Transverse colon (tissue), 4 donors: ENCODE data around the gene HLA-DRB5. TPM values are rescaled to one million over a fixed set of nuclear protein-coding genes. Genes with fewer than 3 reads are reported as not detected.

Experiments used
- DNase-seq: peaks from one replicate; pipeline ENCODE4 v3.0.0-alpha.2; 2019
- H3K27ac ChIP-seq, 4 donors: fragments of 200-600 bp; sonication (generic); 2 replicates each; pipeline ENCODE4 v1.5.1; 2016 to 2018; ENCODE audit warnings: inconsistent platforms in 4 of 4
- H3K27me3 ChIP-seq: fragments of 200-600 bp; sonication (generic); 2 replicates; pipeline ENCODE4 v1.5.1; 2017; ENCODE audit warnings: inconsistent platforms
- H3K36me3 ChIP-seq, 4 donors: fragments of 200-600 bp; sonication (generic); 2 replicates each; pipeline ENCODE4 v1.5.1; 2017 to 2019; ENCODE audit warnings: inconsistent platforms in 4 of 4
- H3K4me1 ChIP-seq, 4 donors: fragments of 200-600 bp; sonication (generic); 2 replicates each; pipeline ENCODE4 v1.5.1; 2017 to 2020; ENCODE audit warnings: inconsistent platforms in 4 of 4
- H3K4me3 ChIP-seq, 4 donors: fragments of 200-600 bp; sonication (generic); 1 replicate in 1 of 4; 2 replicates in 3 of 4; pipeline versions ENCODE4 v1.5.1 to v1.6.1; 2017 to 2019; ENCODE audit warnings: inconsistent platforms in 4 of 4
- H3K9me3 ChIP-seq, 2 donors: fragments of 200-600 bp; sonication (generic); 2 replicates each; pipeline ENCODE4 v1.5.1; 2017 to 2019; ENCODE audit warnings: inconsistent platforms in 2 of 2
- EP300 ChIP-seq: sonication (generic); formaldehyde crosslinking; IDR thresholded peaks from one replicate; pipeline ENCODE4 v1.6.1; 2017; ENCODE audit warnings: antibody characterized with exemption, low read depth
- POLR2A ChIP-seq: fragments of 450-650 bp; IDR thresholded peaks from one replicate; pipeline ENCODE4 v1.6.1; 2016; ENCODE audit warnings: antibody characterized with exemption, mild to moderate bottlenecking, moderate library complexity
- POLR2AphosphoS5 ChIP-seq, 3 donors: sonication (generic); formaldehyde crosslinking; IDR thresholded peaks; one replicate each; pipeline ENCODE4 v1.6.1; 2016; ENCODE audit warnings: antibody characterized with exemption in 3 of 3
- WGBS, 2 donors: methylation state at CpG; one replicate each; pipeline ENCODE4 v1.1.5; 2018; ENCODE audit warnings: low coverage in 1 of 2; 5-methylcytosine and 5-hydroxymethylcytosine counted together
- in situ Hi-C, 4 donors: fragments of 200-750 bp; cut with MboI; loops; one replicate each; pipeline versions ENCODE4 v1.15.0 to v1.15.1; 2017; ENCODE audit warnings: low sequenced_read_pairs in 3 of 4, low pct_ligation_motif_present in 1 of 4, low pct_unique_long_range_greater_than_20kb in 1 of 4
- intact Hi-C: fragments of 100-400 bp; cut with DNase I; formaldehyde crosslinking; loops from one replicate; pipeline ENCODE4 v1.15.1; 2023; ENCODE audit warnings: low total_unique reads
- total RNA-seq, 4 donors: library from RNA; depleted of rRNA; stranded (reverse); fragments of >200 nt; gene quantifications; one replicate each; pipeline ENCODE4 v1.1.0, GENCODE V29; 2016
- TF ChIP-seq, protein P1 (sequence below), 5 experiments: fragments of 200-600 bp in 3 of 5; fragments of 450-650 bp in 2 of 5; sonication (generic) in 3 of 5; IDR thresholded peaks; 1 replicate in 2 of 5; 2 replicates in 3 of 5; pipeline ENCODE4 v1.5.1; 2016 to 2017; ENCODE audit warnings: antibody characterized with exemption in 5 of 5, inconsistent platforms in 3 of 5, mild to moderate bottlenecking in 2 of 5, moderate library complexity in 1 of 5

Gene HLA-DRB5
- total RNA-seq, 4 donors from 2014 or later, result 1.5 to 7.8 (median 5.2) TPM; not detected in 1

DNA sequence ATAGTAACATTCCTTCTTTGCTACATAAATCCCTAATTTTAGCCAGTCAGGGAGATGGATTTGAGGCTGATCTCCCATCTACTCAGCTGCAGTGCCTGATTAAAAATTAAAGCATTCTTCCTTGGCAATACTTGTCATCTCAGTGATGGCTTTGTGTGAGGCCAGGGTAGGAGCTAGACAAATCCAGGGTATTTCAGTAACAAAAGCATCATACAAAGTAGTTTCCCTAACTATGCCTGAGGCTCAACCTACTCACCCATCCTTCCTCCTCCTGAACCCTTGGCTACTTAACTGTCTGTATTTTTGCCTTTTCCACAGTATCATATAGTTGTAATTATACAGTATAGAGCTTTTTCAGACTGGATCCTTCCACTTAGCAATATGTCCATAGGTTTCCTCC is 37.7 kb downstream of the HLA-DRB5 start:
- Histone ChIP-seq H3K27me3 (no peaks in the 10 kb centered on the region), H3K4me3 (no peak overlapping the region), H3K36me3 (no peaks in the 10 kb centered on the region), H3K27ac (no peak overlapping the region), H3K4me1 (no peaks in the 10 kb centered on the region), H3K9me3 (no peaks in the 10 kb centered on the region)
- intact Hi-C loops (no loop called here), in situ Hi-C loops (loop anchor here in 1 of 4 donors (25.0 kb wide), 1 partner anchor 95 kb away; the partner anchor contains the start of gene HLA-DRB1)
- TF ChIP-seq, protein P1, sequence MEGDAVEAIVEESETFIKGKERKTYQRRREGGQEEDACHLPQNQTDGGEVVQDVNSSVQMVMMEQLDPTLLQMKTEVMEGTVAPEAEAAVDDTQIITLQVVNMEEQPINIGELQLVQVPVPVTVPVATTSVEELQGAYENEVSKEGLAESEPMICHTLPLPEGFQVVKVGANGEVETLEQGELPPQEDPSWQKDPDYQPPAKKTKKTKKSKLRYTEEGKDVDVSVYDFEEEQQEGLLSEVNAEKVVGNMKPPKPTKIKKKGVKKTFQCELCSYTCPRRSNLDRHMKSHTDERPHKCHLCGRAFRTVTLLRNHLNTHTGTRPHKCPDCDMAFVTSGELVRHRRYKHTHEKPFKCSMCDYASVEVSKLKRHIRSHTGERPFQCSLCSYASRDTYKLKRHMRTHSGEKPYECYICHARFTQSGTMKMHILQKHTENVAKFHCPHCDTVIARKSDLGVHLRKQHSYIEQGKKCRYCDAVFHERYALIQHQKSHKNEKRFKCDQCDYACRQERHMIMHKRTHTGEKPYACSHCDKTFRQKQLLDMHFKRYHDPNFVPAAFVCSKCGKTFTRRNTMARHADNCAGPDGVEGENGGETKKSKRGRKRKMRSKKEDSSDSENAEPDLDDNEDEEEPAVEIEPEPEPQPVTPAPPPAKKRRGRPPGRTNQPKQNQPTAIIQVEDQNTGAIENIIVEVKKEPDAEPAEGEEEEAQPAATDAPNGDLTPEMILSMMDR (IDR thresholded peaks at IDR 0.05), result no peak
- TF ChIP-seq POLR2A, result no peak
- TF ChIP-seq POLR2AphosphoS5 (IDR thresholded peaks at IDR 0.05), result no peak
- no peak for TF ChIP-seq EP300
- DNase-seq, result no peak

DNA sequence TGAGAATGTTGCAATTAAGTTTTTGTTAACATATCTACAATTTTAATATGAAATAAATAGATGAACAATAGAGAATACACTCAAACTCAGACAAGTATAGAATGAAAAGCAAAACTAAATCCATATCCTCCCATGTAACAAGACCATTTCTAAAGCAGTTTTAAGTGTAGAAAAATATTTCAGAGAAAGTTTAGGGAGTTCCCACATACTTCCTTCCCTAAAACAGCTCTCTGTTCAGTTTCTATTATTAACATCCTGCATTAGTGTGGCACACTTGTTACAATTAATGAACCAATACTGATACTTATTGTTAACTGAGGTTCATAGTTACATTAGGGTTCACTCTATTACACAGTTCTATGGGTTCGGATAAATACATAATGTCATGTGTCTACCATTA is 38.4 kb downstream of the HLA-DRB5 start:
- in situ Hi-C loops, result loop anchor here in 1 of 4 donors (25.0 kb wide), 1 partner anchor 96 kb away; the partner anchor contains the start of gene HLA-DRB1
- TF ChIP-seq, protein P1 (IDR thresholded peaks at IDR 0.05), result no peak
- no peak for TF ChIP-seq EP300
- Histone ChIP-seq H3K36me3 (no peaks in the 10 kb centered on the region), H3K9me3 (no peaks in the 10 kb centered on the region), H3K4me3 (no peak overlapping the region), H3K27ac (no peak overlapping the region), H3K4me1 (no peaks in the 10 kb centered on the region), H3K27me3 (no peaks in the 10 kb centered on the region)
- 0% methylated on average over 1 of the region's 1 CpG; no CpG with 5 or more reads in 1 of the 2 donors for WGBS, 2 donors
- intact Hi-C loops, result no loop called here
- no peak for DNase-seq

- no peak for TF ChIP-seq POLR2AphosphoS5 (IDR thresholded peaks at IDR 0.05)
- no peak for TF ChIP-seq POLR2A
- no peak for TF ChIP-seq EP300
- Histone ChIP-seq H3K27me3 (no peaks in the 10 kb centered on the region), H3K4me1 (no peaks in the 10 kb centered on the region), H3K36me3 (no peaks in the 10 kb centered on the region), H3K9me3 (no peaks in the 10 kb centered on the region), H3K27ac (no peak overlapping the region), H3K4me3 (no peak overlapping the region)
- in situ Hi-C loops, result loop anchor here in 1 of 4 donors (25.0 kb wide), 1 partner anchor 99 kb away; the partner anchor contains the start of gene HLA-DRB1
- WGBS, 2 donors, result 40% methylated on average over 1 of the region's 1 CpG; no CpG with 5 or more reads in 1 of the 2 donors
- no peak for DNase-seq
- intact Hi-C loops, result loop anchor here (10.0 kb wide), 1 partner anchor 87 kb away; no protein-coding TSS in a partner anchor
These were observed 42.0 kb downstream of the HLA-DRB5 start for GRCh38 chr6:32488083-32488482.

GRCh38 chr6:32484614-32484998 is 45.5 kb downstream of the HLA-DRB5 start:
- no peak for DNase-seq
- WGBS, 2 donors, result 66 to 88% methylated on average over 1 to 3 of the region's 4 CpGs
- Histone ChIP-seq H3K4me3 (no peak overlapping the region), H3K4me1 (no peaks in the 10 kb centered on the region), H3K27me3 (no peaks in the 10 kb centered on the region), H3K9me3 (no peaks in the 10 kb centered on the region), H3K36me3 (no peaks in the 10 kb centered on the region), H3K27ac (no peak overlapping the region)
- intact Hi-C loops (loop anchor here (10.0 kb wide), 1 partner anchor 90 kb away; no protein-coding TSS in a partner anchor), in situ Hi-C loops (loop anchor here in 1 of 4 donors (25.0 kb wide), 1 partner anchor 103 kb away; the partner anchor contains the start of gene HLA-DRB1)
- TF ChIP-seq POLR2AphosphoS5 (IDR thresholded peaks at IDR 0.05) (no peak), EP300 (no peak), POLR2A (no peak)
- TF ChIP-seq, protein P1 (IDR thresholded peaks at IDR 0.05), result no peak
